Naive thymus-derived CD4-positive, alpha-beta T cell (primary cell): ENCODE results near the gene ZNF177. TPM values are rescaled to one million over a fixed set of nuclear protein-coding genes. Genes with fewer than 3 reads are reported as not detected.

Experiments
- ATAC-seq: fragments of 150-1000 bp; cut with Tn5 transposase; 2 replicates; pipeline ENCODE4 v1.10.0; 2021; ENCODE audit warnings: mild to moderate bottlenecking, moderate library complexity
- CTCF ChIA-PET: fragments of 350-600 bp; sonication (Branson Sonifier 250); formaldehyde crosslinking; loops from one replicate; lab custom pipeline; 2021; ENCODE audit warnings: antibody characterized with exemption; lab: Charles Lee
- POLR2A ChIA-PET: fragments of 350-600 bp; sonication (Branson Sonifier 250); formaldehyde crosslinking; loops from one replicate; lab custom pipeline; 2021; ENCODE audit warnings: antibody characterized with exemption, inconsistent platforms; lab: Charles Lee
- DNase-seq, 9 donors: peaks; one replicate each; pipeline versions ENCODE4 v3.0.0 to v3.0.0-alpha.2; 2020 to 2022; ENCODE audit warnings: mixed read lengths in 1 of 9
- H3K27ac ChIP-seq: one replicate; pipeline ENCODE4 v1.7.0; 2013; ENCODE audit warnings: mild to moderate bottlenecking, low read depth, low read length, moderate library complexity
- H3K27me3 ChIP-seq, 2 donors: one replicate each; pipeline ENCODE4 v1.7.0; 2013; ENCODE audit warnings: low read length in 2 of 2, mild to moderate bottlenecking in 2 of 2, moderate library complexity in 2 of 2; ENCODE audit not compliant: control insufficient read depth in 2 of 2, insufficient read depth in 2 of 2
- H3K36me3 ChIP-seq, 3 experiments: 1 replicate in 2 of 3; 2 replicates in 1 of 3; pipeline ENCODE4 v1.7.0; 2013; ENCODE audit warnings: low read length in 3 of 3, mild to moderate bottlenecking in 3 of 3, moderate library complexity in 1 of 3; ENCODE audit not compliant: insufficient read depth in 3 of 3, control insufficient read depth in 2 of 3
- H3K4me1 ChIP-seq, 2 donors: one replicate each; pipeline ENCODE4 v1.7.0; 2013; ENCODE audit warnings: low read length in 2 of 2, mild to moderate bottlenecking in 2 of 2, moderate library complexity in 1 of 2; ENCODE audit not compliant: control insufficient read depth in 2 of 2, insufficient read depth in 2 of 2
- H3K4me3 ChIP-seq: 2 replicates; pipeline ENCODE4 v1.7.0; 2013; ENCODE audit warnings: mild to moderate bottlenecking, low read length
- H3K9me3 ChIP-seq, 3 experiments: 1 replicate in 2 of 3; 2 replicates in 1 of 3; pipeline ENCODE4 v1.7.0; 2013; ENCODE audit warnings: low read length in 3 of 3; ENCODE audit not compliant: control insufficient read depth in 2 of 3
- H3K27ac Mint-ChIP-seq, 9 donors: one replicate each; pipeline ENCODE4 v1.8.0; 2020 to 2022; ENCODE audit warnings: mixed read lengths in 9 of 9, mild to moderate bottlenecking in 8 of 9, moderate library complexity in 5 of 9, inconsistent platforms in 2 of 9
- H3K27me3 Mint-ChIP-seq, 5 donors: one replicate each; pipeline ENCODE4 v1.8.0; 2021 to 2022; ENCODE audit warnings: mixed read lengths in 5 of 5, mild to moderate bottlenecking in 1 of 5
- H3K36me3 Mint-ChIP-seq, 5 donors: one replicate each; pipeline ENCODE4 v1.8.0; 2020 to 2022; ENCODE audit warnings: mixed read lengths in 5 of 5, mild to moderate bottlenecking in 3 of 5, inconsistent platforms in 1 of 5
- H3K4me1 Mint-ChIP-seq, 7 donors: one replicate each; pipeline ENCODE4 v1.8.0; 2020 to 2022; ENCODE audit warnings: mixed read lengths in 7 of 7, mild to moderate bottlenecking in 3 of 7, inconsistent platforms in 1 of 7
- H3K4me3 Mint-ChIP-seq, 10 donors: one replicate each; pipeline ENCODE4 v1.8.0; 2020 to 2022; ENCODE audit warnings: mild to moderate bottlenecking in 10 of 10, mixed read lengths in 10 of 10, moderate library complexity in 6 of 10, inconsistent platforms in 2 of 10
- H3K9me3 Mint-ChIP-seq, 11 donors: one replicate each; pipeline ENCODE4 v1.8.0; 2020 to 2022; ENCODE audit warnings: mixed read lengths in 11 of 11, mild to moderate bottlenecking in 4 of 11, inconsistent platforms in 1 of 11, moderate library complexity in 1 of 11
- intact Hi-C, 2 donors: fragments of 100-400 bp; cut with micrococcal nuclease; formaldehyde crosslinking; loops; one replicate each; pipeline ENCODE4 v1.15.1; 2023
- polyA plus RNA-seq, 2 donors: library from polyadenylated mRNA; unstranded; fragments of 300-500 nt; fragmentation: Illumina TruSeq; gene quantifications; one replicate each; pipeline ENCODE4 v1.2.3, GENCODE V29; 2021
- total RNA-seq, 6 experiments: library from RNA in 5 of 6; stranded (reverse) in 5 of 6; gene quantifications; 1 replicate in 5 of 6; 2 replicates in 1 of 6; pipeline ENCODE4 v1.2.3 and lab custom pipeline; 2021 to 2026

Gene ZNF177
- total and polyA plus RNA-seq, 7 experiments from 2014 or later, result 0.21 to 4.3 (median 1.1) TPM

GRCh38 chr19:9323919-9324583 lies 38.8 kb upstream of the ZNF177 start, which contains the start of gene ZNF559:
TSS of gene ZNF559 (plus strand) at chr19:9324179. CDS start at chr19:9338550, 14,371 bp downstream.
- Mint-ChIP-seq H3K27ac (peak within 1 kb of the TSS; percentile 91 to 97 (median 93)), H3K9me3 (peaks cover 0 to 83% (median 50%) of the 10 kb centered on the region in 11 donors)
- peaks cover 0 to 30% (median 4%) of the 10 kb centered on the region in 3 experiments for H3K9me3 ChIP-seq

GRCh38 chr19:9324584-9324962 lies 38.2 kb upstream of the ZNF177 start:
- Mint-ChIP-seq H3K27me3 (peaks cover 0 to 2% (median 0%) of the 10 kb centered on the region in 5 donors), H3K4me1 (peaks cover 6 to 46% (median 29%) of the 10 kb centered on the region in 7 donors), H3K9me3 (peaks cover 0 to 85% (median 55%) of the 10 kb centered on the region in 11 donors), H3K27ac (peak overlapping the region in 8 of 9 donors; percentile 78 to 97 (median 94)), H3K4me3 (peak overlapping the region; percentile 92 to 99 (median 95)), H3K36me3 (peaks cover 7 to 60% (median 52%) of the 10 kb centered on the region in 5 donors)
- ATAC-seq (no peak), DNase-seq (no peak)
- intact Hi-C loops, result loop anchor here (1.0 to 5.0 kb wide), 10 partner anchors 15 to 492 kb away; partner anchors contain the start of genes ZNF266 (in 2 of the 2), ZNF317 (in 2 of the 2), ZNF699 (in 2 of the 2) and MBD3L1 (in 1 of the 2)
- Histone ChIP-seq H3K4me1 (peaks cover 0 to 10% of the 10 kb centered on the region in 2 donors), H3K4me3 (peak overlapping the region; percentile 74), H3K27me3 (no peaks in the 10 kb centered on the region), H3K36me3 (peaks cover 0 to 20% (median 0%) of the 10 kb centered on the region in 3 experiments), H3K27ac (peak overlapping the region; percentile 85), H3K9me3 (peaks cover 0 to 35% (median 6%) of the 10 kb centered on the region in 3 experiments)
- ChIA-PET POLR2A (interaction anchor here (1.0 kb wide), 1 partner anchor 14 kb away, joined by 4 read pairs; no protein-coding TSS in a partner anchor), CTCF (interaction anchor here (1.1 to 1.2 kb wide), 2 partner anchors 14 to 120 kb away, joined by 3 read pairs; no protein-coding TSS in a partner anchor)

More at GRCh38 chr19:9323919-9324583, 38.8 kb upstream of the ZNF177 start, which contains the start of gene ZNF559:
- Histone ChIP-seq H3K27me3 (no peaks in the 10 kb centered on the region), H3K4me1 (peaks cover 0 to 10% of the 10 kb centered on the region in 2 donors), H3K36me3 (peaks cover 0 to 20% (median 0%) of the 10 kb centered on the region in 3 experiments), H3K4me3 (peak within 1 kb of the TSS; percentile 74), H3K27ac (peak within 1 kb of the TSS; percentile 85)
- Mint-ChIP-seq H3K36me3 (peaks cover 7 to 55% (median 47%) of the 10 kb centered on the region in 5 donors), H3K4me3 (peak within 1 kb of the TSS; percentile 92 to 99 (median 95)), H3K27me3 (peaks cover 0 to 2% (median 0%) of the 10 kb centered on the region in 5 donors), H3K4me1 (peaks cover 6 to 46% (median 29%) of the 10 kb centered on the region in 7 donors)
- ChIA-PET POLR2A (interaction anchor here (0.7 to 2.3 kb wide), 8 partner anchors 10 to 442 kb away, joined by 3 to 35 read pairs (median 3); partner anchors contain the start of genes ZNF266 and ZNF699), CTCF (interaction anchor here (1.1 to 1.2 kb wide), 2 partner anchors 14 to 119 kb away, joined by 3 read pairs; no protein-coding TSS in a partner anchor)
- ATAC-seq (peak; percentile 97), DNase-seq (peak; percentile 93 to 99 (median 97))
- intact Hi-C loops, result loop anchor here (1.0 to 5.0 kb wide), 10 partner anchors 15 to 492 kb away; partner anchors contain the start of genes ZNF266 (in 2 of the 2), ZNF317 (in 2 of the 2), ZNF699 (in 2 of the 2) and MBD3L1 (in 1 of the 2)

GRCh38 chr19:9329999-9330398 lies 32.8 kb upstream of the ZNF177 start:
- Mint-ChIP-seq H3K27me3 (no peaks in the 10 kb centered on the region), H3K36me3 (peaks cover 22 to 90% (median 85%) of the 10 kb centered on the region in 5 donors), H3K4me3 (peak overlapping the region in 2 of 10 donors; percentile 9 to 14), H3K9me3 (peaks cover 4 to 100% (median 75%) of the 10 kb centered on the region in 11 donors), H3K4me1 (peaks cover 0 to 17% (median 11%) of the 10 kb centered on the region in 7 donors), H3K27ac (no peak overlapping the region)
- H3K27ac ChIP-seq, result no peak overlapping the region
- no peak overlapping the region for H3K4me3 ChIP-seq
- POLR2A ChIA-PET, result no interaction called here
- ATAC-seq (no peak), DNase-seq (no peak)
- intact Hi-C loops, result no loop called here
- H3K27me3 ChIP-seq, result no peaks in the 10 kb centered on the region
- no peaks in the 10 kb centered on the region for H3K4me1 ChIP-seq
- peaks cover 8 to 83% (median 19%) of the 10 kb centered on the region in 3 experiments for H3K9me3 ChIP-seq
- CTCF ChIA-PET, result no interaction called here
- H3K36me3 ChIP-seq, result peaks cover 0 to 61% (median 6%) of the 10 kb centered on the region in 3 experiments

- H3K27me3 Mint-ChIP-seq, result no peaks in the 10 kb centered on the region
- H3K27ac Mint-ChIP-seq, result no peak overlapping the region
- ChIA-PET POLR2A (interaction anchor here (0.8 kb wide), 1 partner anchor 140 kb away, joined by 3 read pairs; no protein-coding TSS in a partner anchor), CTCF (no interaction called here)
- H3K4me1 Mint-ChIP-seq, result no peaks in the 10 kb centered on the region
- ATAC-seq (no peak), DNase-seq (no peak)
- H3K4me3 Mint-ChIP-seq, result no peak overlapping the region
- Histone ChIP-seq H3K27me3 (no peaks in the 10 kb centered on the region), H3K9me3 (peaks cover 20 to 89% (median 49%) of the 10 kb centered on the region in 3 experiments), H3K4me1 (no peaks in the 10 kb centered on the region), H3K4me3 (peak overlapping the region; percentile 10), H3K36me3 (peaks cover 19 to 69% (median 35%) of the 10 kb centered on the region in 3 experiments), H3K27ac (no peak overlapping the region)
- H3K9me3 Mint-ChIP-seq, result peaks cover 13 to 99% (median 77%) of the 10 kb centered on the region in 11 donors
- H3K36me3 Mint-ChIP-seq, result peaks cover 24 to 85% (median 78%) of the 10 kb centered on the region in 5 donors
- intact Hi-C loops, result no loop called here
Observed at GRCh38 chr19:9342610-9343304, 20.1 kb upstream of the ZNF177 start.

GRCh38 chr19:9345005-9345404 lies 17.8 kb upstream of the ZNF177 start:
- POLR2A ChIA-PET, result interaction anchor here (0.6 kb wide), 1 partner anchor 183 kb away, joined by 3 read pairs; no protein-coding TSS in a partner anchor
- intact Hi-C loops, result no loop called here

GRCh38 chr19:9348253-9348652 lies 14.6 kb upstream of the ZNF177 start:
- no peak overlapping the region for H3K27ac Mint-ChIP-seq
- H3K4me3 ChIP-seq, result no peak overlapping the region
- peaks cover 0 to 16% (median 0%) of the 10 kb centered on the region in 3 experiments for H3K36me3 ChIP-seq
- no peaks in the 10 kb centered on the region for H3K27me3 Mint-ChIP-seq
- CTCF ChIA-PET, result no interaction called here
- DNase-seq (no peak), ATAC-seq (no peak)
- H3K4me1 ChIP-seq, result no peaks in the 10 kb centered on the region
- H3K9me3 ChIP-seq, result peaks cover 7 to 82% (median 22%) of the 10 kb centered on the region in 3 experiments
- H3K36me3 Mint-ChIP-seq, result peaks cover 12 to 77% (median 45%) of the 10 kb centered on the region in 5 donors
- no peak overlapping the region for H3K27ac ChIP-seq
- H3K9me3 Mint-ChIP-seq, result peaks cover 10 to 99% (median 68%) of the 10 kb centered on the region in 11 donors
- no peak overlapping the region for H3K4me3 Mint-ChIP-seq
- no peaks in the 10 kb centered on the region for H3K27me3 ChIP-seq
- POLR2A ChIA-PET, result no interaction called here
- intact Hi-C loops, result no loop called here
- H3K4me1 Mint-ChIP-seq, result no peaks in the 10 kb centered on the region

More at GRCh38 chr19:9345005-9345404, 17.8 kb upstream of the ZNF177 start:
- no peak overlapping the region for H3K4me3 ChIP-seq
- DNase-seq, result no peak
- no peak overlapping the region for H3K27ac Mint-ChIP-seq
- no peaks in the 10 kb centered on the region for H3K27me3 Mint-ChIP-seq
- no peak for ATAC-seq
- peaks cover 8 to 49% (median 24%) of the 10 kb centered on the region in 3 experiments for H3K36me3 ChIP-seq
- peaks cover 11 to 99% (median 77%) of the 10 kb centered on the region in 11 donors for H3K9me3 Mint-ChIP-seq
- CTCF ChIA-PET, result no interaction called here
- H3K27me3 ChIP-seq, result no peaks in the 10 kb centered on the region
- peaks cover 25 to 84% (median 64%) of the 10 kb centered on the region in 5 donors for H3K36me3 Mint-ChIP-seq
- no peaks in the 10 kb centered on the region for H3K4me1 ChIP-seq
- peaks cover 14 to 89% (median 45%) of the 10 kb centered on the region in 3 experiments for H3K9me3 ChIP-seq
- H3K4me1 Mint-ChIP-seq, result no peaks in the 10 kb centered on the region
- H3K27ac ChIP-seq, result no peak overlapping the region
- no peak overlapping the region for H3K4me3 Mint-ChIP-seq
